Measurements from ENCODE around the gene LRP1-AS.

The LRP1-AS gene

GRCh38 chr12:57101892-57102695 is 45.3 kb downstream of the LRP1-AS start:
- peak; percentile 26 for TF ChIP-seq CTCF (IDR thresholded peaks at IDR 0.05; ENCODE audit: low read depth, low read length, missing control alignments)
- no peak overlapping the region for H3K4me3 ChIP-seq (ENCODE audit: low read depth, low read length)
- in situ Hi-C loops (cut with HindIII; ENCODE audit: low pct_ligation_motif_present, low sequenced_read_pairs): no loop called here
- DNase-seq: no peak
- H3K27ac ChIP-seq: no peak overlapping the region
- H3K36me3 ChIP-seq (replicated peaks): peaks cover 58% of the 10 kb centered on the region
- no peaks in the 10 kb centered on the region for H3K27me3 ChIP-seq (replicated peaks)

- Histone ChIP-seq H3K36me3 (replicated peaks) (peaks cover 56% of the 10 kb centered on the region), H3K27ac (no peak overlapping the region), H3K27me3 (replicated peaks) (no peaks in the 10 kb centered on the region), H3K4me3 (ENCODE audit: low read depth, low read length) (no peak overlapping the region)
- TF ChIP-seq CTCF (IDR thresholded peaks at IDR 0.05; ENCODE audit: low read depth, low read length, missing control alignments): no peak
- no peak for DNase-seq
- in situ Hi-C loops (cut with HindIII; ENCODE audit: low pct_ligation_motif_present, low sequenced_read_pairs): no loop called here
These were observed 47.7 kb downstream of the LRP1-AS start for GRCh38 chr12:57099766-57100165.

- no peak overlapping the region for H3K27ac ChIP-seq
- no peak for TF ChIP-seq CTCF (IDR thresholded peaks at IDR 0.05; ENCODE audit: low read depth, low read length, missing control alignments)
- in situ Hi-C loops (cut with HindIII; ENCODE audit: low pct_ligation_motif_present, low sequenced_read_pairs): no loop called here
- peaks cover 56% of the 10 kb centered on the region for H3K36me3 ChIP-seq (replicated peaks)
- H3K27me3 ChIP-seq (replicated peaks): no peaks in the 10 kb centered on the region
- no peak for DNase-seq
- H3K4me3 ChIP-seq (ENCODE audit: low read depth, low read length): no peak overlapping the region
These were observed 48.2 kb downstream of the LRP1-AS start for GRCh38 chr12:57099047-57099714.

GRCh38 chr12:57098546-57098945 is 48.9 kb downstream of the LRP1-AS start:
- H3K27ac ChIP-seq: no peak overlapping the region
- no peak for DNase-seq
- no peaks in the 10 kb centered on the region for H3K27me3 ChIP-seq (replicated peaks)
- H3K36me3 ChIP-seq (replicated peaks): peaks cover 55% of the 10 kb centered on the region
- TF ChIP-seq CTCF (IDR thresholded peaks at IDR 0.05; ENCODE audit: low read depth, low read length, missing control alignments): no peak
- in situ Hi-C loops (cut with HindIII; ENCODE audit: low pct_ligation_motif_present, low sequenced_read_pairs): no loop called here
- no peak overlapping the region for H3K4me3 ChIP-seq (ENCODE audit: low read depth, low read length)

- no peak overlapping the region for H3K4me3 ChIP-seq (ENCODE audit: low read depth, low read length)
- DNase-seq: no peak
- H3K27me3 ChIP-seq (replicated peaks): no peaks in the 10 kb centered on the region
- no peak overlapping the region for H3K27ac ChIP-seq
- H3K36me3 ChIP-seq (replicated peaks): peaks cover 61% of the 10 kb centered on the region
- in situ Hi-C loops (cut with HindIII; ENCODE audit: low pct_ligation_motif_present, low sequenced_read_pairs): no loop called here
- no peak for TF ChIP-seq CTCF (IDR thresholded peaks at IDR 0.05; ENCODE audit: low read depth, low read length, missing control alignments)
These were observed 49.9 kb downstream of the LRP1-AS start for GRCh38 chr12:57097554-57097835.
